K562 (cell line): ENCODE results near the gene RCOR1. TPM values are rescaled to one million over a fixed set of nuclear protein-coding genes. Genes with fewer than 3 reads are reported as not detected.
A peak's percentile ranks its signal among the peaks of the same experiment; 100 is the strongest.

Source experiments
- ATAC-seq: fragments of 200-7000 bp; cut with Tn5 transposase; 3 replicates; pipeline ENCODE4 v1.9.1; 2020; ENCODE audit warnings: moderate library complexity
- BruUV-seq: library from RNA; stranded (reverse); fragments of 400-500 nt; replicated peaks from 2 replicates; lab custom pipeline; 2021; lab: Mats Ljungman, UMichigan
- CTCF ChIA-PET: fragments of 300-600 bp; formaldehyde crosslinking; extraction: SDS; loops from one replicate; lab custom pipeline; 2021; ENCODE audit warnings: low intra/inter-chr PET ratio; lab: Yijun Ruan, JAX
- POLR2A ChIA-PET: fragments of 300-600, 350-650 bp; sonication (Branson Sonifier 250); formaldehyde crosslinking; extraction: SDS; loops from one replicate; lab custom pipeline; 2021; ENCODE audit warnings: antibody characterized with exemption, inconsistent platforms; lab: Yijun Ruan, JAX
- DNase-seq, 4 experiments: peaks; one replicate each; pipeline versions ENCODE4 v3.0.0 to v3.0.0-alpha.2; 2011 to 2018; ENCODE audit warnings: low spot score in 3 of 4, mixed read lengths in 3 of 4; ENCODE audit errors: extremely low read depth in 1 of 4
- FAIRE-seq: peaks from 2 replicates; lab custom pipeline; 2011; peaks lifted over from hg19 to GRCh38; lab: Jason Lieb, UNC
- H2AFZ ChIP-seq: 2 replicates; pipeline ENCODE4 v1.6.0; 2011; ENCODE audit warnings: low read depth, low read length, control low read depth, inconsistent platforms
- H3K27ac ChIP-seq: fragments of 200-600 bp; 3 replicates; pipeline ENCODE4 v1.8.0; 2011; ENCODE audit warnings: low read depth, mild to moderate bottlenecking, control low read depth, inconsistent platforms, low read length, moderate library complexity, mixed read lengths; ENCODE audit errors: extremely low read depth
- H3K27me3 ChIP-seq, 2 experiments: fragments of 300-600 bp in 1 of 2; 2 replicates in 1 of 2; 3 replicates in 1 of 2; pipeline versions ENCODE4 v1.6.0 to v1.8.0; 2011; ENCODE audit warnings: inconsistent platforms in 2 of 2, low read length in 2 of 2, mild to moderate bottlenecking in 1 of 2, mixed read lengths in 1 of 2, moderate library complexity in 1 of 2; ENCODE audit not compliant: control insufficient read depth in 2 of 2, insufficient read depth in 2 of 2
- H3K36me3 ChIP-seq: fragments of 300-600 bp; 3 replicates; pipeline ENCODE4 v1.8.0; 2011; ENCODE audit warnings: mild to moderate bottlenecking, low read length, inconsistent platforms; ENCODE audit not compliant: control insufficient read depth, insufficient read depth
- H3K4me1 ChIP-seq, 2 experiments: fragments of 200-600 bp in 1 of 2; replicated peaks in 1 of 2; 2 replicates in 1 of 2; 3 replicates in 1 of 2; pipeline versions ENCODE4 v1.5.1 to v1.8.0; 2011; ENCODE audit warnings: inconsistent platforms in 2 of 2, low read length in 2 of 2, mild to moderate bottlenecking in 1 of 2, mixed read lengths in 1 of 2, moderate library complexity in 1 of 2; ENCODE audit not compliant: control insufficient read depth in 2 of 2, insufficient read depth in 2 of 2
- H3K4me2 ChIP-seq: 2 replicates; pipeline ENCODE4 v1.6.1; 2011; ENCODE audit warnings: low read length, control low read depth, inconsistent platforms, mixed read lengths; ENCODE audit not compliant: insufficient read depth
- H3K4me3 ChIP-seq: fragments of 200-600 bp; sonication (generic), shearing (Covaris generic); 2 replicates; pipeline ENCODE4 v1.5.1; 2016; ENCODE audit warnings: control low read depth, inconsistent platforms
- H3K79me2 ChIP-seq: fragments of 200-600 bp; 3 replicates; pipeline ENCODE4 v1.8.0; 2011; ENCODE audit warnings: low read length, inconsistent platforms; ENCODE audit not compliant: control insufficient read depth, insufficient read depth
- H3K9ac ChIP-seq, 2 experiments: 2 replicates each; pipeline versions ENCODE4 v1.6.0 to v1.6.1; 2011; ENCODE audit warnings: low read depth in 2 of 2, low read length in 2 of 2, control low read depth in 1 of 2, inconsistent platforms in 1 of 2, mild to moderate bottlenecking in 1 of 2, mixed read lengths in 1 of 2; ENCODE audit not compliant: insufficient read depth in 1 of 2
- H3K9me1 ChIP-seq: one replicate; pipeline ENCODE4 v1.6.0; 2011; ENCODE audit warnings: inconsistent platforms, mild to moderate bottlenecking, low read length, moderate library complexity; ENCODE audit not compliant: control insufficient read depth, insufficient read depth
- H3K9me3 ChIP-seq: replicated peaks from 2 replicates; pipeline ENCODE4 v1.5.1; 2011; ENCODE audit warnings: low read depth, low read length, inconsistent platforms; ENCODE audit not compliant: control insufficient read depth, insufficient read depth
- H4K20me1 ChIP-seq: replicated peaks from 2 replicates; pipeline ENCODE4 v1.6.1; 2011; ENCODE audit warnings: low read length, inconsistent platforms, mixed read lengths; ENCODE audit not compliant: control insufficient read depth, insufficient read depth
- GTF2E2 ChIP-seq: fragments of 200-800 bp; sonication (Bioruptor generic); IDR thresholded peaks from 2 replicates; pipeline ENCODE4 v1.6.1; 2016; ENCODE audit warnings: missing genetic modification characterization, missing compliant biosample characterization
- JUND ChIP-seq, 2 experiments: IDR thresholded peaks; 2 replicates in 1 of 2; 3 replicates in 1 of 2; pipeline ENCODE4 v1.6.1; 2011; ENCODE audit warnings: borderline replicate concordance in 2 of 2, low read depth in 2 of 2, low read length in 2 of 2, improper control_type of control experiment in 1 of 2, missing biosample characterization in 1 of 2, missing genetic modification characterization in 1 of 2, missing genetic modification reagents in 1 of 2
- NCOA4 ChIP-seq: fragments of 450-650 bp; IDR thresholded peaks from 2 replicates; pipeline ENCODE4 v1.6.1; 2018; ENCODE audit warnings: mild to moderate bottlenecking; ENCODE audit not compliant: partially characterized antibody
- OTX1 ChIP-seq: fragments of 450-650 bp; formaldehyde crosslinking; IDR thresholded peaks from 2 replicates; pipeline ENCODE4 v1.4.0; 2022; ENCODE audit warnings: mild to moderate bottlenecking
- RUNX1 ChIP-seq: sonication (generic); IDR thresholded peaks from 2 replicates; pipeline ENCODE4 v1.6.1; 2016; ENCODE audit warnings: antibody characterized with exemption, low read depth
- XRCC5 ChIP-seq: fragments of 200-400 bp; formaldehyde crosslinking; IDR thresholded peaks from 2 replicates; pipeline ENCODE4 v1.6.1; 2017; ENCODE audit warnings: low read depth, mild to moderate bottlenecking, low read length
- ZNF766 ChIP-seq: fragments of 200-800 bp; sonication (Bioruptor generic); conservative IDR thresholded peaks from 2 replicates; pipeline ENCODE4 v1.6.1; 2016; ENCODE audit warnings: missing genetic modification characterization, missing compliant biosample characterization
- WGBS: fragments of 100-300 bp; shearing (Covaris generic); methylation state at CpG from one replicate; pipeline ENCODE4 v1.1.6; 2016; ENCODE audit warnings: low coverage, mixed read lengths; ENCODE audit not compliant: insufficient coverage; ENCODE audit errors: missing lambda C conversion rate; 5-methylcytosine and 5-hydroxymethylcytosine counted together
- in situ Hi-C: fragments of 300-500 bp; cut with MboI; formaldehyde crosslinking; loops from 4 replicates; pipeline ENCODE4 v1.15.0; 2018; ENCODE audit warnings: inconsistent platforms, mixed read lengths
- intact Hi-C: fragments of 100-400 bp; cut with micrococcal nuclease; formaldehyde crosslinking; loops from 2 replicates; pipeline ENCODE4 v1.14.2; 2022
- polyA plus RNA-seq, 8 experiments: library from polyadenylated mRNA; depleted of rRNA in 4 of 8; stranded (reverse) in 5 of 8; unstranded in 3 of 8; fragments of >200 nt; fragmentation: Nextera tagmentation in 2 of 8; fragmentation: Illumina TruSeq in 1 of 8; extraction: Ambion mirVana in 2 of 8; extraction: Trizol in 1 of 8; gene quantifications; 2 replicates each; pipeline versions ENCODE4 v1.2.1 to v1.2.3, GENCODE V29; 2011 to 2014; ENCODE audit warnings: inconsistent platforms in 1 of 8, missing spikeins in 1 of 8
- total RNA-seq, 7 experiments: library from RNA; depleted of rRNA in 6 of 7; stranded (reverse); fragments of >200 nt in 6 of 7; fragmentation: Illumina TruSeq in 2 of 7; extraction: Trizol in 2 of 7; gene quantifications; 2 replicates each; pipeline versions ENCODE4 v1.2.1 to v1.2.3, GENCODE V29; 2011 to 2021; ENCODE audit warnings: low replicate concordance in 1 of 7
- TF ChIP-seq, protein P1 (sequence below): sonication (generic); formaldehyde crosslinking; IDR thresholded peaks from 2 replicates; pipeline ENCODE4 v1.8.0; 2022; ENCODE audit warnings: mild to moderate bottlenecking, missing genetic modification reagents
- TF ChIP-seq, protein P2 (sequence below): fragments of 250-450 bp; sonication (Bioruptor Pico); IDR thresholded peaks from 2 replicates; pipeline ENCODE4 v1.5.1; 2021; ENCODE audit warnings: mild to moderate bottlenecking
- TF ChIP-seq, protein P3 (sequence below): fragments of 250-450 bp; sonication (Bioruptor Pico); IDR thresholded peaks from 2 replicates; pipeline ENCODE4 v1.4.0; 2020; ENCODE audit warnings: mild to moderate bottlenecking, moderate library complexity
- TF ChIP-seq, protein P4 (sequence below): fragments of 450-650 bp; formaldehyde crosslinking; IDR thresholded peaks from 2 replicates; pipeline ENCODE4 v1.4.0; 2020; ENCODE audit warnings: mild to moderate bottlenecking, moderate library complexity

RCOR1 gene
- total and polyA plus RNA-seq, 9 of the 15 experiments (the other 6 are each of a cell fraction or from before 2014, with no cell fraction given): 8.5 to 47.9 (median 20.9) TPM

DNA sequence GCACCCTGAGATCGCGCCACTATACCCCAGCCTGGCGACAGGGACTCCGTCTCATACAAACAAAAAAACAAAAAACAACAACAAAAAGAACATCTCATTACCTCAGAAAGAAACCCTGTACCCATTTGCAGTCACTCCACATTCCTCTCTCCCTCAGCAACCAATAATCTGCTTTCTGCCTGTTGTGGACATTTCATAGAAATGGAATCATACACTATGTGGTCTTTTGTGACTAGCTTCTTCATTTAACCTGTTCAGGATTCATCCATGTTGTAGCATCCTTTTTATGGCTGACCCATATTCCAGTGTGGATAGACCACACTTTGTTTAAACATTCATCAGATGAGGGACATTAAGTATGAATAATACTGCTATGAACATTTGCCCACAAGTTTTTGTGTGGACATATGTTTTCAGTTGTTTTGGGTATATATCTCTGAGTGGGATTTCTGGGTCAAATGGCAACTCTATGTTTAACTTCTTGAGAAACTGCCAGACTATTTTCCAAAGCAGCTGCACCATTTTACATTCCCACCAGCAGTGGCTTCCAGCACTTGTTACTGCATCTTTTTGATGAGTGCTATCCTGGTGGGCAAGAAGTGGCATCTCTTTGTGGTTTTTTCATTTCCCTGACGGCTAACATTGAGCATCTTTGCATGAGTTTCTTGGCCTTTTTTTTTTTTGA, 5.9 kb upstream of the RCOR1 start (continued):
- TF ChIP-seq, protein P1, sequence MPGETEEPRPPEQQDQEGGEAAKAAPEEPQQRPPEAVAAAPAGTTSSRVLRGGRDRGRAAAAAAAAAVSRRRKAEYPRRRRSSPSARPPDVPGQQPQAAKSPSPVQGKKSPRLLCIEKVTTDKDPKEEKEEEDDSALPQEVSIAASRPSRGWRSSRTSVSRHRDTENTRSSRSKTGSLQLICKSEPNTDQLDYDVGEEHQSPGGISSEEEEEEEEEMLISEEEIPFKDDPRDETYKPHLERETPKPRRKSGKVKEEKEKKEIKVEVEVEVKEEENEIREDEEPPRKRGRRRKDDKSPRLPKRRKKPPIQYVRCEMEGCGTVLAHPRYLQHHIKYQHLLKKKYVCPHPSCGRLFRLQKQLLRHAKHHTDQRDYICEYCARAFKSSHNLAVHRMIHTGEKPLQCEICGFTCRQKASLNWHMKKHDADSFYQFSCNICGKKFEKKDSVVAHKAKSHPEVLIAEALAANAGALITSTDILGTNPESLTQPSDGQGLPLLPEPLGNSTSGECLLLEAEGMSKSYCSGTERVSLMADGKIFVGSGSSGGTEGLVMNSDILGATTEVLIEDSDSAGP (CRISPR knock-in tag): no peak
- TF ChIP-seq OTX1 (CRISPR knock-in tag): no peak
- TF ChIP-seq, all 486 proteins: peak for 0

DNA sequence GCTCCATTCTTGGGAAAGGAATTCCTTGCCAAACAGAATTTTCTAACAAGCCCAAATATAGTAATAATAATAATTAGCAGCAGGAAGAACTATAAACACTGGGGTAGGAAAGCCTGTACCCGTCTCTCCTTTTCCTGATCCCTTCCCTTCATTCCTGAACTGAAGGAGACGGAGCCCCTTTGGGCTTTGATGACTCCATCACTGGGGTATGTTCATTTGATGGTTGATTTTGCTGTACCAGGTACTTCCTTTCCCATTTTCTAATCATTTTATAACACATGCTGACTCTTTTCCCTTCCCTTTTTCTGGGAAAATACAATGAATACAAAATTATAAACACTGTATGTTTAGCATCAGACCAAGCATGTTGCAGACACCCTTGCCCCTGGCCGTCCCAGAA, 3.6 kb upstream of the RCOR1 start:
- POLR2A ChIA-PET: no interaction called here
- DNase-seq: no peak
- Histone ChIP-seq H3K4me1 (peaks cover 27 to 39% of the 10 kb centered on the region in 2 experiments; a peak in 4 of 5 replicates), H3K9me3 (no peaks in the 10 kb centered on the region), H3K9me1 (no peaks in the 10 kb centered on the region), H3K9ac (0 out of 4 replicates have a peak overlapping the region, but pooled peaks of 1 of the 2 experiments have one; percentile 68), H3K27ac (no peak overlapping the region), H3K79me2 (peaks cover 30% of the 10 kb centered on the region), H4K20me1 (no peaks in the 10 kb centered on the region), H3K27me3 (no peaks in the 10 kb centered on the region), H2AFZ (no peak overlapping the region), H3K4me2 (no peak overlapping the region), H3K36me3 (no peaks in the 10 kb centered on the region), H3K4me3 (no peak overlapping the region)
- ATAC-seq: no peak
- WGBS: 88% methylated on average over 2 of the region's 3 CpGs
- intact Hi-C loops (no loop called here), in situ Hi-C loops (loop anchor here (5.0 kb wide), 1 partner anchor 52 kb away; no protein-coding TSS in a partner anchor)
- no peak for FAIRE-seq
- CTCF ChIA-PET: no interaction called here
- no TSS peak for BruUV-seq
- no peak for TF ChIP-seq GTF2E2
- no peak for TF ChIP-seq XRCC5
- TF ChIP-seq, protein P2, sequence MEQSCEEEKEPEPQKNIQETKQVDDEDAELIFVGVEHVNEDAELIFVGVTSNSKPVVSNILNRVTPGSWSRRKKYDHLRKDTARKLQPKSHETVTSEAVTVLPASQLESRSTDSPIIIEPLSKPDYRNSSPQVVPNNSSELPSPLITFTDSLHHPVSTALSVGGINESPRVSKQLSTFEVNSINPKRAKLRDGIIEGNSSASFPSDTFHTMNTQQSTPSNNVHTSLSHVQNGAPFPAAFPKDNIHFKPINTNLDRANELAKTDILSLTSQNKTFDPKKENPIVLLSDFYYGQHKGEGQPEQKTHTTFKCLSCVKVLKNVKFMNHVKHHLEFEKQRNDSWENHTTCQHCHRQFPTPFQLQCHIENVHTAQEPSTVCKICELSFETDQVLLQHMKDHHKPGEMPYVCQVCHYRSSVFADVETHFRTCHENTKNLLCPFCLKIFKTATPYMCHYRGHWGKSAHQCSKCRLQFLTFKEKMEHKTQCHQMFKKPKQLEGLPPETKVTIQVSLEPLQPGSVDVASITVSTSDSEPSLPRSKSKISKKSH (CRISPR knock-in tag): no peak
- TF ChIP-seq NCOA4: no peak
- TF ChIP-seq ZNF766 (CRISPR knock-in tag): no peak
- TF ChIP-seq, protein P3, sequence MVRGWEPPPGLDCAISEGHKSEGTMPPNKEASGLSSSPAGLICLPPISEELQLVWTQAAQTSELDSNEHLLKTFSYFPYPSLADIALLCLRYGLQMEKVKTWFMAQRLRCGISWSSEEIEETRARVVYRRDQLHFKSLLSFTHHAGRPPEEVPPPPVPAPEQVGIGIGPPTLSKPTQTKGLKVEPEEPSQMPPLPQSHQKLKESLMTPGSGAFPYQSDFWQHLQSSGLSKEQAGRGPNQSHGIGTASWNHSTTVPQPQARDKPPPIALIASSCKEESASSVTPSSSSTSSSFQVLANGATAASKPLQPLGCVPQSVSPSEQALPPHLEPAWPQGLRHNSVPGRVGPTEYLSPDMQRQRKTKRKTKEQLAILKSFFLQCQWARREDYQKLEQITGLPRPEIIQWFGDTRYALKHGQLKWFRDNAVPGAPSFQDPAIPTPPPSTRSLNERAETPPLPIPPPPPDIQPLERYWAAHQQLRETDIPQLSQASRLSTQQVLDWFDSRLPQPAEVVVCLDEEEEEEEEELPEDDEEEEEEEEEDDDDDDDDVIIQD (CRISPR knock-in tag): no peak
- TF ChIP-seq, protein P4, sequence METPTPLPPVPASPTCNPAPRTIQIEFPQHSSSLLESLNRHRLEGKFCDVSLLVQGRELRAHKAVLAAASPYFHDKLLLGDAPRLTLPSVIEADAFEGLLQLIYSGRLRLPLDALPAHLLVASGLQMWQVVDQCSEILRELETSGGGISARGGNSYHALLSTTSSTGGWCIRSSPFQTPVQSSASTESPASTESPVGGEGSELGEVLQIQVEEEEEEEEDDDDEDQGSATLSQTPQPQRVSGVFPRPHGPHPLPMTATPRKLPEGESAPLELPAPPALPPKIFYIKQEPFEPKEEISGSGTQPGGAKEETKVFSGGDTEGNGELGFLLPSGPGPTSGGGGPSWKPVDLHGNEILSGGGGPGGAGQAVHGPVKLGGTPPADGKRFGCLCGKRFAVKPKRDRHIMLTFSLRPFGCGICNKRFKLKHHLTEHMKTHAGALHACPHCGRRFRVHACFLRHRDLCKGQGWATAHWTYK (CRISPR knock-in tag): no peak
- no peak for TF ChIP-seq JUND (IDR thresholded peaks at IDR 0.05; ENCODE audit: borderline replicate concordance, low read depth, low read length)
- TF ChIP-seq JUND (tag; IDR thresholded peaks at IDR 0.05; ENCODE audit: borderline replicate concordance, low read depth, low read length): no peak
- TF ChIP-seq RUNX1: no peak
